K562 (cell line): Measurements from ENCODE around the gene FAM187B. TPM values are rescaled to one million over a fixed set of nuclear protein-coding genes. Genes with fewer than 3 reads are reported as not detected.

Source experiments
- ATAC-seq: fragments of 200-7000 bp; cut with Tn5 transposase; 3 replicates; pipeline ENCODE4 v1.9.1; 2020; ENCODE audit warnings: moderate library complexity
- BruUV-seq: library from RNA; stranded (reverse); fragments of 400-500 nt; replicated peaks from 2 replicates; lab custom pipeline; 2021; lab: Mats Ljungman, UMichigan
- CTCF ChIA-PET: fragments of 300-600 bp; formaldehyde crosslinking; extraction: SDS; loops from one replicate; lab custom pipeline; 2021; ENCODE audit warnings: low intra/inter-chr PET ratio; lab: Yijun Ruan, JAX
- POLR2A ChIA-PET: fragments of 300-600, 350-650 bp; sonication (Branson Sonifier 250); formaldehyde crosslinking; extraction: SDS; loops from one replicate; lab custom pipeline; 2021; ENCODE audit warnings: antibody characterized with exemption, inconsistent platforms; lab: Yijun Ruan, JAX
- DNase-seq, 4 experiments: peaks; one replicate each; pipeline versions ENCODE4 v3.0.0 to v3.0.0-alpha.2; 2011 to 2018; ENCODE audit warnings: low spot score in 3 of 4, mixed read lengths in 3 of 4; ENCODE audit errors: extremely low read depth in 1 of 4
- FAIRE-seq: peaks from 2 replicates; lab custom pipeline; 2011; peaks lifted over from hg19 to GRCh38; lab: Jason Lieb, UNC
- H2AFZ ChIP-seq: 2 replicates; pipeline ENCODE4 v1.6.0; 2011; ENCODE audit warnings: low read depth, low read length, control low read depth, inconsistent platforms
- H3K27ac ChIP-seq: fragments of 200-600 bp; 3 replicates; pipeline ENCODE4 v1.8.0; 2011; ENCODE audit warnings: low read depth, mild to moderate bottlenecking, control low read depth, inconsistent platforms, low read length, moderate library complexity, mixed read lengths; ENCODE audit errors: extremely low read depth
- H3K27me3 ChIP-seq, 2 experiments: fragments of 300-600 bp in 1 of 2; 2 replicates in 1 of 2; 3 replicates in 1 of 2; pipeline versions ENCODE4 v1.6.0 to v1.8.0; 2011; ENCODE audit warnings: inconsistent platforms in 2 of 2, low read length in 2 of 2, mild to moderate bottlenecking in 1 of 2, mixed read lengths in 1 of 2, moderate library complexity in 1 of 2; ENCODE audit not compliant: control insufficient read depth in 2 of 2, insufficient read depth in 2 of 2
- H3K36me3 ChIP-seq: fragments of 300-600 bp; 3 replicates; pipeline ENCODE4 v1.8.0; 2011; ENCODE audit warnings: mild to moderate bottlenecking, low read length, inconsistent platforms; ENCODE audit not compliant: control insufficient read depth, insufficient read depth
- H3K4me1 ChIP-seq, 2 experiments: fragments of 200-600 bp in 1 of 2; replicated peaks in 1 of 2; 2 replicates in 1 of 2; 3 replicates in 1 of 2; pipeline versions ENCODE4 v1.5.1 to v1.8.0; 2011; ENCODE audit warnings: inconsistent platforms in 2 of 2, low read length in 2 of 2, mild to moderate bottlenecking in 1 of 2, mixed read lengths in 1 of 2, moderate library complexity in 1 of 2; ENCODE audit not compliant: control insufficient read depth in 2 of 2, insufficient read depth in 2 of 2
- H3K4me2 ChIP-seq: 2 replicates; pipeline ENCODE4 v1.6.1; 2011; ENCODE audit warnings: low read length, control low read depth, inconsistent platforms, mixed read lengths; ENCODE audit not compliant: insufficient read depth
- H3K4me3 ChIP-seq: fragments of 200-600 bp; sonication (generic), shearing (Covaris generic); 2 replicates; pipeline ENCODE4 v1.5.1; 2016; ENCODE audit warnings: control low read depth, inconsistent platforms
- H3K79me2 ChIP-seq: fragments of 200-600 bp; 3 replicates; pipeline ENCODE4 v1.8.0; 2011; ENCODE audit warnings: low read length, inconsistent platforms; ENCODE audit not compliant: control insufficient read depth, insufficient read depth
- H3K9ac ChIP-seq, 2 experiments: 2 replicates each; pipeline versions ENCODE4 v1.6.0 to v1.6.1; 2011; ENCODE audit warnings: low read depth in 2 of 2, low read length in 2 of 2, control low read depth in 1 of 2, inconsistent platforms in 1 of 2, mild to moderate bottlenecking in 1 of 2, mixed read lengths in 1 of 2; ENCODE audit not compliant: insufficient read depth in 1 of 2
- H3K9me1 ChIP-seq: one replicate; pipeline ENCODE4 v1.6.0; 2011; ENCODE audit warnings: inconsistent platforms, mild to moderate bottlenecking, low read length, moderate library complexity; ENCODE audit not compliant: control insufficient read depth, insufficient read depth
- H3K9me3 ChIP-seq: replicated peaks from 2 replicates; pipeline ENCODE4 v1.5.1; 2011; ENCODE audit warnings: low read depth, low read length, inconsistent platforms; ENCODE audit not compliant: control insufficient read depth, insufficient read depth
- H4K20me1 ChIP-seq: replicated peaks from 2 replicates; pipeline ENCODE4 v1.6.1; 2011; ENCODE audit warnings: low read length, inconsistent platforms, mixed read lengths; ENCODE audit not compliant: control insufficient read depth, insufficient read depth
- ARID3A ChIP-seq: IDR thresholded peaks from 2 replicates; pipeline ENCODE4 v1.6.1; 2012; ENCODE audit warnings: low read depth, low read length, improper control_type of control experiment, borderline replicate concordance
- ATF6 ChIP-seq: sonication (generic); formaldehyde crosslinking; IDR thresholded peaks from 2 replicates; pipeline ENCODE4 v1.4.0; 2020; ENCODE audit warnings: mild to moderate bottlenecking, missing genetic modification reagents
- BHLHE40 ChIP-seq: IDR thresholded peaks from 2 replicates; pipeline ENCODE4 v1.6.1; 2011; ENCODE audit warnings: low read length, improper control_type of control experiment
- CAMTA2 ChIP-seq: fragments of 250-450 bp; sonication (Bioruptor Pico); conservative IDR thresholded peaks from 2 replicates; pipeline ENCODE4 v1.5.1; 2022
- GABPB1 ChIP-seq: sonication (generic); formaldehyde crosslinking; IDR thresholded peaks from 2 replicates; pipeline ENCODE4 v1.8.0; 2022; ENCODE audit warnings: mild to moderate bottlenecking, missing genetic modification reagents
- HIVEP1 ChIP-seq: fragments of 250-450 bp; sonication (Bioruptor Pico); IDR thresholded peaks from 2 replicates; pipeline ENCODE4 v1.4.0; 2020; ENCODE audit warnings: mild to moderate bottlenecking
- MEF2A ChIP-seq: IDR thresholded peaks from 2 replicates; pipeline ENCODE4 v1.6.1; 2011; ENCODE audit warnings: low read depth, mild to moderate bottlenecking, low read length, moderate library complexity; ENCODE audit not compliant: control insufficient read depth
- MEF2D ChIP-seq: conservative IDR thresholded peaks from 2 replicates; pipeline ENCODE4 v1.6.1; 2016; ENCODE audit warnings: low read depth, missing genetic modification characterization, missing compliant biosample characterization
- NR4A1 ChIP-seq, 2 experiments: fragments of 250-450 bp in 1 of 2; fragments of 450-650 bp in 1 of 2; sonication (Bioruptor Pico) in 1 of 2; IDR thresholded peaks; 2 replicates each; pipeline versions ENCODE4 v1.4.0 to v1.6.1; 2016 to 2020; ENCODE audit warnings: mild to moderate bottlenecking in 2 of 2, missing compliant biosample characterization in 1 of 2, missing genetic modification characterization in 1 of 2, moderate library complexity in 1 of 2
- PRPF4 ChIP-seq: fragments of 200-400 bp; formaldehyde crosslinking; IDR thresholded peaks from one replicate; pipeline ENCODE4 v1.6.1; 2017; ENCODE audit warnings: low read length, low read depth, mild to moderate bottlenecking; ENCODE audit not compliant: insufficient read depth, poor library complexity, severe bottlenecking
- SAFB ChIP-seq: fragments of 200-400 bp; formaldehyde crosslinking; IDR thresholded peaks from 2 replicates; pipeline ENCODE4 v1.6.1; 2017; ENCODE audit warnings: low read depth, low read length, borderline replicate concordance
- SOX6 ChIP-seq: fragments of 450-650 bp; IDR thresholded peaks from 2 replicates; pipeline ENCODE4 v1.6.1; 2014; ENCODE audit warnings: mild to moderate bottlenecking
- TARDBP ChIP-seq: fragments of 450-650 bp; IDR thresholded peaks from 2 replicates; pipeline ENCODE4 v1.6.1; 2016
- WGBS: fragments of 100-300 bp; shearing (Covaris generic); methylation state at CpG from one replicate; pipeline ENCODE4 v1.1.6; 2016; ENCODE audit warnings: low coverage, mixed read lengths; ENCODE audit not compliant: insufficient coverage; ENCODE audit errors: missing lambda C conversion rate; 5-methylcytosine and 5-hydroxymethylcytosine counted together
- in situ Hi-C: fragments of 300-500 bp; cut with MboI; formaldehyde crosslinking; loops from 4 replicates; pipeline ENCODE4 v1.15.0; 2018; ENCODE audit warnings: inconsistent platforms, mixed read lengths
- intact Hi-C: fragments of 100-400 bp; cut with micrococcal nuclease; formaldehyde crosslinking; loops from 2 replicates; pipeline ENCODE4 v1.14.2; 2022
- polyA plus RNA-seq, 8 experiments: library from polyadenylated mRNA; depleted of rRNA in 4 of 8; stranded (reverse) in 5 of 8; unstranded in 3 of 8; fragments of >200 nt; fragmentation: Nextera tagmentation in 2 of 8; fragmentation: Illumina TruSeq in 1 of 8; extraction: Ambion mirVana in 2 of 8; extraction: Trizol in 1 of 8; gene quantifications; 2 replicates each; pipeline versions ENCODE4 v1.2.1 to v1.2.3, GENCODE V29; 2011 to 2014; ENCODE audit warnings: inconsistent platforms in 1 of 8, missing spikeins in 1 of 8
- total RNA-seq, 7 experiments: library from RNA; depleted of rRNA in 6 of 7; stranded (reverse); fragments of >200 nt in 6 of 7; fragmentation: Illumina TruSeq in 2 of 7; extraction: Trizol in 2 of 7; gene quantifications; 2 replicates each; pipeline versions ENCODE4 v1.2.1 to v1.2.3, GENCODE V29; 2011 to 2021; ENCODE audit warnings: low replicate concordance in 1 of 7
- TF ChIP-seq, protein P1 (sequence below): sonication (generic); formaldehyde crosslinking; IDR thresholded peaks from 2 replicates; pipeline ENCODE4 v1.9.0; 2022; ENCODE audit warnings: mild to moderate bottlenecking, missing genetic modification reagents

The FAM187B gene
- total and polyA plus RNA-seq, 9 of the 15 experiments (the other 6 are each of a cell fraction or from before 2014, with no cell fraction given): 0.04 to 0.09 TPM; not detected in 7

- TF ChIP-seq SAFB: no peak
- no peak for TF ChIP-seq HIVEP1
- no peak for TF ChIP-seq GABPB1 (CRISPR knock-in tag)
- TF ChIP-seq TARDBP: no peak
- no peak for TF ChIP-seq ARID3A
- peak; percentile 72 for TF ChIP-seq MEF2D (tag)
Observed at GRCh38 chr19:35214766-35215422, 13.6 kb downstream of the FAM187B start (continued).

DNA sequence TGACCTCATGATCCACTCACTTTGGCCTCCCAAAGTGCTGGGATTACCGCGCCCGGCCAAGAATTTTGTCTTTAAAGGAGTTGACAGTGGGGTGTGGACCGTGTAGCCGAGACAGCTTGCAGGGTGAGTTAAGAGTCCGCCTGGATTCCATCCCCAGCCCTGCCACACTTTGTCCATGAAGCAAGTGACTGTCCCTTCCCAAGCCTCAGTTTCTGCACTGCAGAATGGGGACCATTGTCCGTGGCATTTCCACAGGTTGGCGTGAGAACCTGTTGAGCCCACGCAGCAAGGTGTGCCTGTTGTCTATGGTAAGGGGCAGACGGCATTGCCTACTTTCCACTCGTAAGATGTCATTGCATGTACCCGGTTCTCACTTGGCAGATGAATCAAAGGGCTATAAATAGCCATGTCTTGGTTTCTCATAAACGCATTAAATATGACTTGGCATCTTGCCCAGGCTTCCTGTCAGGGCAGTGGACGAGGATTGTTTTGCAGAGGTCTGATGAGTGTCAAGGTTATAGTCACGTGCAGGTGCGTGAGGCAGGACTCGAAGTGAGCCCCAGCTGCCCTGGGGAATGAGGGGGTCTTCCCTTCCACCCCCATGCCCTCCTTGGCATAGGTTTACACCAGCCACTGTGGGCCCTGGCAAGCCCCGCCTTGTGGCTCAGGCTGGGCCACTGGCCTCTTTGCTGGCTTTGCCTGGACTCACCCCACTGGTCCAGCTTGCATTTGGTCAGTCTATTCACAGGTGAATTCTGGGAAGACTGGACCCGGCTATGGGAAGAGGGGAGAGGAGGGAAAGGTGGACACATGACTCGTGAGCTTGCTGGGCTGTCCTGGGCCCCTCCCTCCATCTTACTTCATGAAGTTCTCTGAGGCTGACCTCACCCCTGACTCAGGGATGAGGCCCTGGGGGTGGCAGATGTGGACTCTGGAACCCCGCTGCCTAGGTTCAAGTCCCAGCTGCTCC is 14.6 kb downstream of the FAM187B start:
- in situ Hi-C loops: no loop called here
- no peaks in the 10 kb centered on the region for H4K20me1 ChIP-seq
- H3K9ac ChIP-seq: peak overlapping the region in 1 of 2 experiments; percentile 54; a peak in 1 of 4 replicates
- H3K9me3 ChIP-seq: peaks cover 8% of the 10 kb centered on the region
- FAIRE-seq (peak; percentile 19), DNase-seq (peak in 2 of 4 experiments; percentile 13 to 50), ATAC-seq (peak; percentile 17; the same call in 2 of the 3 replicates)
- no peak overlapping the region for H3K4me3 ChIP-seq
- peaks cover 18% of the 10 kb centered on the region in 2 experiments for H3K4me1 ChIP-seq
- no peaks in the 10 kb centered on the region for H3K79me2 ChIP-seq
- no peaks in the 10 kb centered on the region for H3K27me3 ChIP-seq
- 37% methylated on average over 20 of the region's 21 CpGs for WGBS
- H3K9me1 ChIP-seq: no peaks in the 10 kb centered on the region
- H3K27ac ChIP-seq: no peak overlapping the region
- BruUV-seq: no TSS peak
- intact Hi-C loops: no loop called here
- H3K4me2 ChIP-seq: no peak overlapping the region
- no peaks in the 10 kb centered on the region for H3K36me3 ChIP-seq
- POLR2A ChIA-PET: interaction anchor here (1.0 kb wide), 1 partner anchor 10 kb away, joined by 3 read pairs; no protein-coding TSS in a partner anchor
- no peak overlapping the region for H2AFZ ChIP-seq
- CTCF ChIA-PET: no interaction called here
- TF ChIP-seq ATF6 (CRISPR knock-in tag): no peak
- TF ChIP-seq MEF2A: peak; percentile 59; the same call in 1 of the 2 replicates
- peak; percentile 81 for TF ChIP-seq BHLHE40
- TF ChIP-seq, protein P1, sequence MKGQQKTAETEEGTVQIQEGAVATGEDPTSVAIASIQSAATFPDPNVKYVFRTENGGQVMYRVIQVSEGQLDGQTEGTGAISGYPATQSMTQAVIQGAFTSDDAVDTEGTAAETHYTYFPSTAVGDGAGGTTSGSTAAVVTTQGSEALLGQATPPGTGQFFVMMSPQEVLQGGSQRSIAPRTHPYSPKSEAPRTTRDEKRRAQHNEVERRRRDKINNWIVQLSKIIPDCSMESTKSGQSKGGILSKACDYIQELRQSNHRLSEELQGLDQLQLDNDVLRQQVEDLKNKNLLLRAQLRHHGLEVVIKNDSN: peak; percentile 59; the same call in 1 of the 2 replicates
- no peak for TF ChIP-seq PRPF4
- TF ChIP-seq SOX6: 0 out of 2 replicates have a peak, but pooled peaks have one; percentile 18
- TF ChIP-seq NR4A1 (CRISPR knock-in tag; IDR thresholded peaks at IDR 0.05): no peak
- TF ChIP-seq NR4A1 (tag; IDR thresholded peaks at IDR 0.05): no peak
- no peak for TF ChIP-seq CAMTA2 (CRISPR knock-in tag)
